IPS-11a (cell line): Measurements from ENCODE around the gene NCKAP5.

Source experiments
- H3K4me3 ChIP-seq: one replicate; pipeline ENCODE4 v1.5.1; 2013; ENCODE audit warnings: low read depth, low read length, control low read depth

Gene NCKAP5

GRCh38 chr2:133498662-133499585 lies 69.3 kb downstream of the NCKAP5 start:
- no peak overlapping the region for H3K4me3 ChIP-seq

- H3K4me3 ChIP-seq = no peak overlapping the region
These were observed 70.2 kb downstream of the NCKAP5 start for GRCh38 chr2:133497951-133498565.

DNA sequence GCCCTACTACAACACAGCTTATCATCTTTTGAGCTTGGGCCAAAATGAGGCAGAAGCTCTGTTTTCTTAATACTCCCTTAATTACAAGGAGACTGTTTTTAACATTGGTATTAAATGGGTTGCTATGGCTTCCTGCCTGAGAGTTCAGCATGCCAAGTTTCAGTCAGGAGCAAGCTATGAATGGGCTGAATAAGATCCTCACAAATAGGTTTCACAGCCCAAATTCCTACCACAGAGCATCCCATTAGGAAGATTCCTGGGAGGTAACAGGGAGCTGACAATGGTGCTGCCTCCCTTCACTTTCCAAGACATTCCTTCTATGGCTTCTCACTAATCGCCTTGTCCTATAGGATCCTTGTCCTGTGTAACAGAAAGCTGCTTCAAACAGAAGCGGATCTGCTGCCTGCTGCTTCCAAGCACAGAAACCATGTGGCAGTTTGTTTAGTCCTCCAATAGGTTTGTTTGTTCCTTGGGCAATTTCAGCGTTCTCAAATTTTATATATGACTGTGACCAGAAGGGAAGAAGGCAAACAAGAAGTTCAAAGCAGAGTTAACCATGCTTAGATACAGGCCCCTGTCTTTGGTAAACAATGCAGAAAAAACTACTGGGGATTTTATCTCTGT lies 70.9 kb downstream of the NCKAP5 start:
- H3K4me3 ChIP-seq = no peak overlapping the region

DNA sequence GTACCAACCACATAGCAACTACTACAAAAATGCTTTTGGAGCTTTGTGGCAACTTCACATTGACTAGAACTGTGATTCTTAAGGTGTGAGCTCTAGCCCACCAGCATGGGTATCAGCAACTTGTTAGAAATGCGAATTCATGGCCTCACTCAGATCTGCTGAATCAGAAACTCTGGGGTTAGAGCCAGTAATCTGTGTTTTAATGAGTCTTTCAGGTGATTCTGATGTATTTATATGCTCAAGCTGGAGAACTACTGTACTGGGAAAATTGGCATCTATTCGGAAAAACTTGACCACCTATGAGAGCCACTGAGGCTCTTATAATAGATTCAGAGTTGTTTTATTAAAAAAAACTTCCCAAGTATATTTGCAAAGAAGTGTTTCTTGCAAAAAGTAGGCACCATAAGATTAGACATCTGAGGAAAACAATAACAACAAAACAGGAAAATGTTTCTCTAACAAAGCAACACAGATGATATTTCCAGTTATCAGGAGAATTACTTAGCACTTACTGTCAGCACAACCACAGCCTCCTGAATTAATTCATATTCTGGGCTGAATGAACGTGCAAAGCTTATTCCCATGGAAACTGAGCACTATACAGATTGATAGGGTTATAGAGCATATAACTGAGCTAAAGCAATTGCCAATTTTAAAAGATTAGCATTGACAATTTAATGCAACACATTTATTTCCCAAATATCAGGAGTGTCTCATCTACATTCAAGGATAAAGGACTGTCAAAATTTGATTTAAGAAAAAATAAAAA lies 71.6 kb downstream of the NCKAP5 start:
- H3K4me3 ChIP-seq = no peak overlapping the region

GRCh38 chr2:133495226-133495625 lies 73.0 kb downstream of the NCKAP5 start:
- no peak overlapping the region for H3K4me3 ChIP-seq

GRCh38 chr2:133492719-133493380 lies 75.4 kb downstream of the NCKAP5 start:
- H3K4me3 ChIP-seq = no peak overlapping the region

- H3K4me3 ChIP-seq = no peak overlapping the region
These were observed 77.8 kb downstream of the NCKAP5 start for GRCh38 chr2:133490411-133490980.

DNA sequence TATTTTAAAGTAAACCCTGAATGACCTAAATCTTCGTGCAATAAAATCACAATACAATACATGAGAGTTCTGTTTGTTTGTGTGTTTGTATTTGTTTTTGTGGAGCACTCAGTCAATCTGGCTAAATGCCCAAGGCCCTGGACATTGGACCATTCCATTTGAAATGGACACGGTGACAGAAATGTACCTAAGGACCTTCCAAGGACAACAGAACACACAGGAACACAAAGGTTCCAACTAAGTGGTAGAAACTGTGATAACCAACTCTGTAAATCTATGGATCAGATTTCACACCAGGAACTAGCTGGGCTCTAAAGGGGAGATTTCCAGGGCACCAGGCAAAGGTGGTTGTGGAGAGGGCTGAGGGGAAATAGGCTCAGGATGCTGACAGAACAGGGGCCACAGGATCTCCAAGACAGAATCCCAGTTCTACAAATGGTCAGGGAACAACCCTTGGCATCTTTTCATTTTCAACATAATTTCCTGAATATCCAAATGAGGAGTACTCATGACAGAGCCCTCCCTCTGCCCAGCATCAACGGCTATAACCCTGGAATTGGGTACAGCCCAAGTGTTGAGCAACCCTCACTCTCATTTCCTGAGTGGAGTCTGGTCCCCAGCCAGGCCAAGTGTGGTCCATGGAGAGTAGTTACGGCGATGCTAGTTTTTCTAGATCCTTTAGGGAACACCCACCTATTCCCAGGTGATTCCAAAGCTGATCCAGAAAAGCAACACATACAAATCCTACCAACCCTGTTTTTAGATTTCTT lies 78.4 kb downstream of the NCKAP5 start:
- no peak overlapping the region for H3K4me3 ChIP-seq

DNA sequence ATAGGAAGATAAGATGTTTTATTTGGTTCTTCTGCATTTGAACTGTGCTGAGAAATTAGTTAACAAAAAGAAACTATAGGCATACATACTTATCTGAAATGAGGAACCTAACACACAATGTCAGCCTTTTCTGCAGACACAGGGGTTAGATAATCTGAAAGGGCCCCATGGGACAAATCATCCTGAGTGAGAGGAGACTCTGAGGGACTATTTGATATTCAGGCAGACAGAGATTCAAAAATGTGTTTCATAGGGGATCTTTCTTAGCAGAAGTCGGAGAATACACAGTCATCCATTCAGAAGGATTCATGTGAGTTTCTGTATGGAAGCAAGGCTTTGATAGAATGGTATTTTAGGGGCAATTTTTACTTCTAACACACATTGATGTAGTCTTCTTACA lies 79.1 kb downstream of the NCKAP5 start:
- no peak overlapping the region for H3K4me3 ChIP-seq

- H3K4me3 ChIP-seq = no peak overlapping the region
These were observed 81.5 kb downstream of the NCKAP5 start for GRCh38 chr2:133486771-133487191.

- H3K4me3 ChIP-seq = no peak overlapping the region
These were observed 82.4 kb downstream of the NCKAP5 start for GRCh38 chr2:133485868-133486267.

GRCh38 chr2:133484784-133485183 lies 83.5 kb downstream of the NCKAP5 start:
- H3K4me3 ChIP-seq = no peak overlapping the region

DNA sequence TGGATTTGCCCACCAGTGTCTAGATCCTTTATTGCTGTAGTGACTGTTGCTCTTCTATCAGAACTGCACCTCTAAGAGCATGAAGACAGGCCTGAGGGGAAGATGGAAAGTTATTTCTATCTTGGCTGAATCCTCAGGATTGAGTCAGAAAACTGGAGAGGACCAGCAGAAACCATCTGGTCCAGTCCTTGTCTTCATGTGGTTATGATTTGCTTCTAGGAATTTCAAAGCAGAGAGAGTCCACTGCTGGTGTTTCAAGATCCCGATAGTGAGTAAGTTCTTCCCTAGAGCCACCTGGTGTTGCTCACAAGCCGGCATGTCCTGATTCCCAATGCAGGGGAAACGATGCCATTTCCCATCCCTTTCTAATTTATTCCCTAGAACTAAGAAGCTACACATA lies 84.2 kb downstream of the NCKAP5 start:
- no peak overlapping the region for H3K4me3 ChIP-seq

DNA sequence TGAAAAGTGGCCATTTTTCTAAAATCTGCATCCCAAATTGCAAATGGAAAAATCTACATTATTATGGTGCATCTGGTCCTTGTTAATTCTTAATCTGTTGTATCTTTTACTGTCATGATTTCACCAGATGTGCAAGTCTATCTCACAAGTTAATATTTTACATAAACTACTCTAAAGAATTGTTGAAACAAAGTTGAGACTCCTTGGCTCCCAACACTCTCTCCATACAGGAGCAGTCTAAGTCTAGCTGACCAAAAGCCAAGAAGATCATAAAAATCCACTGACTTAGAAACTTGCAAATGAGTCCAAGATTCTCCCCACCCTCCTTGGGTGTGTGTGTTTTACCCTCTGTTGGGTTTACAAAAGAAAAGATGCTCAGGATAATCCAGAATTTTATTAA lies 85.1 kb downstream of the NCKAP5 start:
- no peak overlapping the region for H3K4me3 ChIP-seq

GRCh38 chr2:133480707-133481429 lies 87.4 kb downstream of the NCKAP5 start:
- no peak overlapping the region for H3K4me3 ChIP-seq

DNA sequence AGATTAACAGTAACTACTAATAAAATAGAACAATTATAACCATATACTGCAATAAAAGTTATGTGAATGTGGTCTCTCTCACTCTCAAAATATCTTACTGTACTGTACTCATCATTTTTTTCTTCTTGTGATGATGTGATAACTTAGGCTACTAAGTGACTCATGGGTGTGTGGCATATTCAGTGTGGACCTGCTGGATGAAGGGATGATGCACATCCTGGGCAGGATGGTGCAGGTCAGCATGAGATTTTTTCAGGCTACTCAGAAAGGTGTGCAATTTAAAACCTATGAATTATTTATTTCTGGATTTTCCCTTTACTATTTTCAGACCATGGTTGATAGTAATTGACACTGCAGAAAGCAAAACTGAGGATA lies 90.7 kb downstream of the NCKAP5 start:
- no peak overlapping the region for H3K4me3 ChIP-seq

DNA sequence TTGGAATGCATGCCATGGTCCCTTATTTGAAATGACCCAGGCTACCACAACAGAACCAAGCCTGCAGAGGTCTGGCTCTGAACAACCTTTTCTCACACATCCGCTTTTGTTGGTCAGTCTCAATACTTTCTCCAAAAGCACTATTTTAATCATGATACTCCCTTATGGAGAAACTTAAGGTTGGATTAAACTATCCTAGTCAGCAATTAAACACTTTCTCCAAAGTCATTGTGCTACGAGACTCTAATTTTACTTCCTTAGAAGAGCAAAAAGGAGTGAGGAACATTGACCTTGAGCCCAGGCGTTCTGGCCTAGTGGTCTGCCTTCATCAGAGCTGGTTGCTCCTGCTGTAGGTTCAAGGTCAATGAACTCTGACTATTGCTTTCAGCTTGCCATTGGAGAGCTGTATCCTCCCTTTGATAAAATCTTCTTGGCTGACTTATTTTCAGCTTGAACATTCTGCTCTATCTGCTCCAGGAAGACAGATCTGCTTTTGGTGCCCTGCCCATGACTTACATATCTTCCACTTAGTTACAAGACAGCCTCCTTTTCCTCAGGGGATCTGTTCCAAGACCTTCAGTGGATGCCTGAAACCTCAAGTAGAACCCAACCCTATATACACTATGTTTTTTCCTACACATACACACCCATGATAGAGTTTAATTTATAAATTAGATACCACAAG lies 91.2 kb downstream of the NCKAP5 start:
- no peak overlapping the region for H3K4me3 ChIP-seq

- no peak overlapping the region for H3K4me3 ChIP-seq
These were observed 92.0 kb downstream of the NCKAP5 start for GRCh38 chr2:133476286-133476685.
